Urothelium cell line (cell line): Measurements from ENCODE around the gene MRTO4.
"Not testable (repeated sequence)": the region's sequence is repeated elsewhere in the genome, so short reads cannot be mapped to it uniquely, and the experiment has no call there.

Source experiments
- DNase-seq: peaks from one replicate; pipeline ENCODE4 v3.0.0; 2011; ENCODE audit warnings: low spot score, mixed read lengths
- FAIRE-seq: peaks from 2 replicates; lab custom pipeline; 2011; peaks lifted over from hg19 to GRCh38; lab: Jason Lieb, UNC

The MRTO4 gene

GRCh38 chr1:19222979-19223824, 28.4 kb upstream of the MRTO4 start:
- no peak for DNase-seq
- no peak for FAIRE-seq

- DNase-seq (no peak), FAIRE-seq (no peak)
Observed at GRCh38 chr1:19229229-19229628, 22.4 kb upstream of the MRTO4 start.

- FAIRE-seq = no peak
- no peak for DNase-seq
Observed at GRCh38 chr1:19229828-19230325, 21.7 kb upstream of the MRTO4 start.

GRCh38 chr1:19231736-19232523, 19.7 kb upstream of the MRTO4 start:
- not testable (repeated sequence) for FAIRE-seq, DNase-seq

GRCh38 chr1:19232524-19232846, 19.1 kb upstream of the MRTO4 start:
- no peak for DNase-seq

GRCh38 chr1:19234224-19234623, 17.4 kb upstream of the MRTO4 start:
- FAIRE-seq (no peak), DNase-seq (no peak)

More at GRCh38 chr1:19232524-19232846, 19.1 kb upstream of the MRTO4 start:
- FAIRE-seq = no peak

GRCh38 chr1:19239876-19240275, 11.7 kb upstream of the MRTO4 start:
- FAIRE-seq (no peak), DNase-seq (no peak)

- FAIRE-seq (no peak), DNase-seq (peak; percentile 75)
Observed at GRCh38 chr1:19240673-19241538, 10.7 kb upstream of the MRTO4 start.

- FAIRE-seq (no peak), DNase-seq (no peak)
Observed at GRCh38 chr1:19250629-19251304, 838 bp upstream of the MRTO4 start.

- no peak for FAIRE-seq
- DNase-seq = no peak
Observed at GRCh38 chr1:19254416-19254815, 2.8 kb downstream of the MRTO4 start.

GRCh38 chr1:19255288-19255687, 3.7 kb downstream of the MRTO4 start:
- no peak for FAIRE-seq
- DNase-seq = no peak

- not testable (repeated sequence) for FAIRE-seq, DNase-seq
Observed at GRCh38 chr1:19256301-19256700, 4.7 kb downstream of the MRTO4 start.

GRCh38 chr1:19257178-19257914, 5.7 kb downstream of the MRTO4 start:
- no peak for DNase-seq
- no peak for FAIRE-seq

- DNase-seq = no peak
- FAIRE-seq = no peak
Observed at GRCh38 chr1:19258353-19258752, 6.7 kb downstream of the MRTO4 start.

GRCh38 chr1:19260211-19261138, 8.9 kb downstream of the MRTO4 start:
- no peak for FAIRE-seq
- no peak for DNase-seq

GRCh38 chr1:19262047-19262446, 10.4 kb downstream of the MRTO4 start:
- DNase-seq (no peak), FAIRE-seq (no peak)

GRCh38 chr1:19262744-19263143, 11.1 kb downstream of the MRTO4 start:
- DNase-seq (no peak), FAIRE-seq (no peak)

GRCh38 chr1:19268445-19268844, 16.8 kb downstream of the MRTO4 start:
- DNase-seq = no peak
- no peak for FAIRE-seq
